T-cell (primary cell): Measurements from ENCODE around the gene SLC39A11. TPM values are rescaled to one million over a fixed set of nuclear protein-coding genes. Genes with fewer than 3 reads are reported as not detected.

Experiments
- ATAC-seq, 4 experiments: fragments of 200-7000 bp in 3 of 4; fragments of 150-1000 bp in 1 of 4; cut with Tn5 transposase; replicated peaks in 1 of 4; 1 replicate in 3 of 4; 2 replicates in 1 of 4; pipeline ENCODE4 v1.10.0; 2021; ENCODE audit warnings: moderate library complexity in 3 of 4, mild to moderate bottlenecking in 2 of 4, moderate number of reproducible peaks in 1 of 4
- CTCF ChIA-PET, 2 donors: fragments of 300-600 bp; sonication (Branson Sonifier 250); formaldehyde crosslinking; loops; one replicate each; lab custom pipeline; 2022; ENCODE audit warnings: antibody characterized with exemption in 2 of 2; lab: Charles Lee
- POLR2A ChIA-PET, 2 donors: fragments of 300-600 bp; sonication (Branson Sonifier 250); formaldehyde crosslinking; loops; one replicate each; lab custom pipeline; 2022; ENCODE audit warnings: antibody characterized with exemption in 2 of 2; lab: Charles Lee
- DNase-seq, 35 experiments: peaks; one replicate each; pipeline versions ENCODE4 v3.0.0 to v3.0.0-alpha.2; 2013 to 2023
- H3K27ac ChIP-seq: one replicate; pipeline ENCODE4 v1.5.1; 2013; ENCODE audit warnings: low read length
- H3K27me3 ChIP-seq, 2 experiments: replicated peaks in 1 of 2; 1 replicate in 1 of 2; 2 replicates in 1 of 2; pipeline versions ENCODE4 v1.6.1 to v1.7.0; 2013; ENCODE audit warnings: low read length in 1 of 2, mixed read lengths in 1 of 2; ENCODE audit not compliant: control insufficient read depth in 2 of 2, insufficient read depth in 2 of 2; ENCODE audit errors: extremely low read depth in 1 of 2
- H3K36me3 ChIP-seq, 2 donors: 1 replicate in 1 of 2; 2 replicates in 1 of 2; pipeline versions ENCODE4 v1.6.1 to v1.7.0; 2013; ENCODE audit warnings: low read length in 1 of 2; ENCODE audit not compliant: control insufficient read depth in 2 of 2, insufficient read depth in 1 of 2; ENCODE audit errors: extremely low read depth in 1 of 2
- H3K4me1 ChIP-seq, 2 experiments: 1 replicate in 1 of 2; 2 replicates in 1 of 2; pipeline versions ENCODE4 v1.6.1 to v1.7.0; 2013; ENCODE audit warnings: low read length in 2 of 2, mixed read lengths in 1 of 2; ENCODE audit not compliant: insufficient read depth in 2 of 2, control insufficient read depth in 1 of 2; ENCODE audit errors: extremely low read depth in 1 of 2
- H3K4me3 ChIP-seq, 2 donors: 1 replicate in 1 of 2; 2 replicates in 1 of 2; pipeline versions ENCODE4 v1.5.1 to v1.7.0; 2013; ENCODE audit warnings: mild to moderate bottlenecking in 2 of 2, low read length in 1 of 2, moderate library complexity in 1 of 2; ENCODE audit not compliant: control insufficient read depth in 1 of 2; ENCODE audit errors: extremely low read depth in 1 of 2
- H3K9me3 ChIP-seq: 2 replicates; pipeline ENCODE4 v1.7.0; 2013
- H3K27ac Mint-ChIP-seq, 2 donors: one replicate each; pipeline ENCODE4 v1.8.0; 2020 to 2021; ENCODE audit warnings: mild to moderate bottlenecking in 2 of 2, mixed read lengths in 2 of 2
- H3K27me3 Mint-ChIP-seq, 2 donors: one replicate each; pipeline ENCODE4 v1.8.0; 2021 to 2022; ENCODE audit warnings: mixed read lengths in 2 of 2
- H3K36me3 Mint-ChIP-seq: one replicate; pipeline ENCODE4 v1.8.0; 2021; ENCODE audit warnings: mixed read lengths
- H3K4me1 Mint-ChIP-seq, 3 donors: one replicate each; pipeline ENCODE4 v1.8.0; 2020 to 2022; ENCODE audit warnings: mixed read lengths in 3 of 3, mild to moderate bottlenecking in 1 of 3
- H3K4me3 Mint-ChIP-seq, 3 donors: one replicate each; pipeline ENCODE4 v1.8.0; 2020 to 2022; ENCODE audit warnings: mild to moderate bottlenecking in 3 of 3, mixed read lengths in 3 of 3, moderate library complexity in 3 of 3
- H3K9me3 Mint-ChIP-seq, 3 donors: one replicate each; pipeline ENCODE4 v1.8.0; 2020 to 2022; ENCODE audit warnings: mixed read lengths in 3 of 3
- WGBS: methylation state at CpG from one replicate; pipeline ENCODE4 v1.1.5; 2013; ENCODE audit warnings: missing lambda C conversion rate; ENCODE audit not compliant: insufficient coverage; 5-methylcytosine and 5-hydroxymethylcytosine counted together
- total RNA-seq, 35 experiments: library from RNA in 6 of 35; stranded (reverse) in 6 of 35; fragments of 120-200 nt in 1 of 35; gene quantifications; one replicate each; pipeline versions ENCODE4 v1.2.1 to v1.2.4 and lab custom pipeline; 2013 to 2026

The SLC39A11 gene
- total RNA-seq, 5 donors from 2014 or later (not counting 1 experiment from before 2014, with no cell fraction given), result 18.6 to 27.1 (median 23.4) TPM

GRCh38 chr17:72707881-72708280 is 384.6 kb downstream of the SLC39A11 start:
- H3K27me3 Mint-ChIP-seq, result no peaks in the 10 kb centered on the region
- H3K9me3 Mint-ChIP-seq, result peaks cover 9 to 15% (median 13%) of the 10 kb centered on the region in 3 donors
- no peak overlapping the region for H3K4me3 Mint-ChIP-seq
- H3K4me1 ChIP-seq, result peaks cover 0 to 6% of the 10 kb centered on the region in 2 experiments
- no peak overlapping the region for H3K27ac ChIP-seq
- ChIA-PET CTCF (no interaction called here), POLR2A (no interaction called here)
- H3K27me3 ChIP-seq, result no peaks in the 10 kb centered on the region
- WGBS, result no CpG with 5 or more reads among the region's 2 CpGs
- peaks cover 14 to 36% (median 21%) of the 10 kb centered on the region in 3 donors for H3K4me1 Mint-ChIP-seq
- H3K9me3 ChIP-seq, result no peaks in the 10 kb centered on the region
- ATAC-seq, result no peak
- H3K36me3 Mint-ChIP-seq, result peaks cover 47% of the 10 kb centered on the region
- H3K36me3 ChIP-seq, result no peaks in the 10 kb centered on the region
- no peak for DNase-seq
- no peak overlapping the region for H3K4me3 ChIP-seq
- no peak overlapping the region for H3K27ac Mint-ChIP-seq

GRCh38 chr17:72706396-72706981 is 386.0 kb downstream of the SLC39A11 start:
- no peak overlapping the region for H3K4me3 Mint-ChIP-seq
- 85% methylated on average over 3 of the region's 3 CpGs for WGBS
- no peaks in the 10 kb centered on the region for H3K9me3 ChIP-seq
- no peak overlapping the region for H3K27ac Mint-ChIP-seq
- no peak overlapping the region for H3K4me3 ChIP-seq
- no peaks in the 10 kb centered on the region for H3K27me3 ChIP-seq
- ChIA-PET CTCF (no interaction called here), POLR2A (no interaction called here)
- no peaks in the 10 kb centered on the region for H3K36me3 ChIP-seq
- peaks cover 39% of the 10 kb centered on the region for H3K36me3 Mint-ChIP-seq
- no peak for DNase-seq
- H3K4me1 Mint-ChIP-seq, result peaks cover 14 to 36% (median 21%) of the 10 kb centered on the region in 3 donors
- peaks cover 0 to 6% of the 10 kb centered on the region in 2 experiments for H3K4me1 ChIP-seq
- H3K27ac ChIP-seq, result no peak overlapping the region
- no peak for ATAC-seq
- peaks cover 9 to 15% (median 9%) of the 10 kb centered on the region in 3 donors for H3K9me3 Mint-ChIP-seq
- no peaks in the 10 kb centered on the region for H3K27me3 Mint-ChIP-seq

DNA sequence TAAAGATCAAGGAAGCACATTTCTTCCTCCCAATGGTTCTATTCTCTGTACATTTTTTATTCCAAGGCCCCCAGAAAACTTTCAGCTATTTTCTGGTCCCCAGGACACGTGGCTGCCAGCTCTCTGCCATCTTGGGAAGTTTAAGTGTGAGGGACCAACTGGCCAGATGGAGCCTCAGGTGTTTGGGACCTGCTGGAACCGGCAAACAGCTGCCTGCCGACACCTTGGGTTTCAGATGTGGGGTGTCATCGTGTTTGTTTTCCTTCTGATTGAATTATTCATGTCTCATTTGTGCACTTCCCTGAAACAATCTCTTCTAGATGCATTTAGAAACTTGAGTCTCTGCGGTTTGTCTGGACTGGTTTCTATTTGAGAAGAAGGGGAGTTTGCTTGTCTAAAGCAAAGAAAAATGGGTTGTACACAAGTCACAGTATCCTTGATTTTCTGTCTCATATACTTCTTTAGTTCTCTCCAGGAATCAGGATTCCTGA is 386.5 kb downstream of the SLC39A11 start:
- ChIA-PET POLR2A (no interaction called here), CTCF (no interaction called here)
- Histone ChIP-seq H3K4me3 (no peak overlapping the region), H3K27me3 (no peaks in the 10 kb centered on the region), H3K4me1 (peaks cover 0 to 6% of the 10 kb centered on the region in 2 experiments), H3K27ac (no peak overlapping the region), H3K36me3 (no peaks in the 10 kb centered on the region), H3K9me3 (no peaks in the 10 kb centered on the region)
- Mint-ChIP-seq H3K9me3 (peaks cover 6 to 11% (median 6%) of the 10 kb centered on the region in 3 donors), H3K27me3 (no peaks in the 10 kb centered on the region), H3K4me3 (no peak overlapping the region), H3K4me1 (peaks cover 14 to 32% (median 21%) of the 10 kb centered on the region in 3 donors), H3K27ac (no peak overlapping the region), H3K36me3 (peaks cover 38% of the 10 kb centered on the region)
- ATAC-seq (no peak), DNase-seq (no peak)
- 40% methylated on average over 1 of the region's 5 CpGs for WGBS

GRCh38 chr17:72702998-72703397 is 389.5 kb downstream of the SLC39A11 start:
- Histone ChIP-seq H3K9me3 (no peaks in the 10 kb centered on the region), H3K4me1 (no peaks in the 10 kb centered on the region), H3K36me3 (no peaks in the 10 kb centered on the region), H3K4me3 (no peak overlapping the region), H3K27ac (no peak overlapping the region), H3K27me3 (no peaks in the 10 kb centered on the region)
- ATAC-seq, result no peak
- H3K4me1 Mint-ChIP-seq, result peaks cover 0 to 4% (median 0%) of the 10 kb centered on the region in 3 donors
- no peak overlapping the region for H3K27ac Mint-ChIP-seq
- CTCF ChIA-PET, result interaction anchor here in 1 of 2 donors (0.6 kb wide), 1 partner anchor 37 kb away, joined by 4 read pairs; no protein-coding TSS in a partner anchor
- WGBS, result no CpG with 5 or more reads among the region's 4 CpGs
- peaks cover 38% of the 10 kb centered on the region for H3K36me3 Mint-ChIP-seq
- DNase-seq, result no peak
- POLR2A ChIA-PET, result interaction anchor here in 1 of 2 donors (0.7 kb wide), 1 partner anchor 84 kb away, joined by 4 read pairs; no protein-coding TSS in a partner anchor
- no peaks in the 10 kb centered on the region for H3K9me3 Mint-ChIP-seq
- H3K4me3 Mint-ChIP-seq, result no peak overlapping the region
- no peaks in the 10 kb centered on the region for H3K27me3 Mint-ChIP-seq

- ChIA-PET CTCF (no interaction called here), POLR2A (interaction anchor here in 1 of 2 donors (0.7 kb wide), 1 partner anchor 84 kb away, joined by 4 read pairs; no protein-coding TSS in a partner anchor)
- 89% methylated on average over 1 of the region's 6 CpGs for WGBS
Observed at GRCh38 chr17:72702136-72702735, 390.3 kb downstream of the SLC39A11 start.

GRCh38 chr17:72700226-72700625 is 392.3 kb downstream of the SLC39A11 start:
- no peak overlapping the region for H3K4me3 Mint-ChIP-seq
- Histone ChIP-seq H3K27me3 (no peaks in the 10 kb centered on the region), H3K27ac (no peak overlapping the region), H3K36me3 (no peaks in the 10 kb centered on the region), H3K4me3 (no peak overlapping the region), H3K4me1 (no peaks in the 10 kb centered on the region), H3K9me3 (no peaks in the 10 kb centered on the region)
- WGBS, result 90% methylated on average over 2 of the region's 3 CpGs
- no peaks in the 10 kb centered on the region for H3K27me3 Mint-ChIP-seq
- ATAC-seq, result no peak
- CTCF ChIA-PET, result no interaction called here
- POLR2A ChIA-PET, result no interaction called here
- DNase-seq, result no peak
- H3K27ac Mint-ChIP-seq, result no peak overlapping the region
- peaks cover 22% of the 10 kb centered on the region for H3K36me3 Mint-ChIP-seq
- no peaks in the 10 kb centered on the region for H3K9me3 Mint-ChIP-seq
- H3K4me1 Mint-ChIP-seq, result no peaks in the 10 kb centered on the region

More at GRCh38 chr17:72702136-72702735, 390.3 kb downstream of the SLC39A11 start:
- Histone ChIP-seq H3K27ac (no peak overlapping the region), H3K4me3 (no peak overlapping the region), H3K36me3 (no peaks in the 10 kb centered on the region), H3K9me3 (no peaks in the 10 kb centered on the region), H3K4me1 (no peaks in the 10 kb centered on the region), H3K27me3 (no peaks in the 10 kb centered on the region)
- peaks cover 33% of the 10 kb centered on the region for H3K36me3 Mint-ChIP-seq
- no peaks in the 10 kb centered on the region for H3K27me3 Mint-ChIP-seq
- H3K9me3 Mint-ChIP-seq, result no peaks in the 10 kb centered on the region
- peaks cover 0 to 4% (median 0%) of the 10 kb centered on the region in 3 donors for H3K4me1 Mint-ChIP-seq
- DNase-seq, result no peak
- ATAC-seq, result no peak
- H3K27ac Mint-ChIP-seq, result no peak overlapping the region
- no peak overlapping the region for H3K4me3 Mint-ChIP-seq
